ENCODE results near the gene FAIM.

Gene FAIM

DNA sequence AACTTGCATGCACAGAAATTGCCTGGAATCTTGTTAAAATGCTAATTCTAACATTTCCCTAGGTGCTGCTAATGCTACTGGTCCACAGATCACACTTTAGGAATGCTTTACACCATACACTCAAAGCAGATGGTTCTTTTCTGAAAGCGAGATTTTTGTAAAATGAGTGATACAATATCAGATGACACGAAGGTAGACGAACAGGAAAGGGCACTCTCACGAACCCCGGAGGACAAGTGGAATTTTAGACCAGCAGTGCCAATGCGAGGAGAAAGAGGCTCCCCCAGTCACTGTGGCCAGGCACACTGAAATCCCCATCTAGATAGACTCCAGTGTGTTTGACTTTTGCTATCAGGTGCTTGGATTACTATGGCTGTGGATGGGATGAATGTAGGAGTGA lies 21.0 kb downstream of the FAIM start:
- no peak for ATAC-seq (replicated peaks)
- H3K36me3 Mint-ChIP-seq, result peaks cover 10 to 27% of the 10 kb centered on the region in 2 donors

GRCh38 chr3:138638641-138639040 lies 30.1 kb downstream of the FAIM start:
- no peak for ATAC-seq (replicated peaks)
- Mint-ChIP-seq H3K27ac (no peak overlapping the region), H3K27me3 (no peaks in the 10 kb centered on the region), H3K4me1 (no peaks in the 10 kb centered on the region), H3K4me3 (no peak overlapping the region), H3K36me3 (peaks cover 4 to 23% of the 10 kb centered on the region in 2 donors), H3K9me3 (peaks cover 12 to 14% of the 10 kb centered on the region in 2 donors)
- no peak for DNase-seq

More for the DNA sequence above, 21.0 kb downstream of the FAIM start:
- H3K9me3 Mint-ChIP-seq, result no peaks in the 10 kb centered on the region
- no peak overlapping the region for H3K27ac Mint-ChIP-seq
- H3K4me1 Mint-ChIP-seq, result peaks cover 0 to 2% of the 10 kb centered on the region in 2 donors
- no peak for DNase-seq
- H3K27me3 Mint-ChIP-seq, result no peaks in the 10 kb centered on the region
- no peak overlapping the region for H3K4me3 Mint-ChIP-seq

DNA sequence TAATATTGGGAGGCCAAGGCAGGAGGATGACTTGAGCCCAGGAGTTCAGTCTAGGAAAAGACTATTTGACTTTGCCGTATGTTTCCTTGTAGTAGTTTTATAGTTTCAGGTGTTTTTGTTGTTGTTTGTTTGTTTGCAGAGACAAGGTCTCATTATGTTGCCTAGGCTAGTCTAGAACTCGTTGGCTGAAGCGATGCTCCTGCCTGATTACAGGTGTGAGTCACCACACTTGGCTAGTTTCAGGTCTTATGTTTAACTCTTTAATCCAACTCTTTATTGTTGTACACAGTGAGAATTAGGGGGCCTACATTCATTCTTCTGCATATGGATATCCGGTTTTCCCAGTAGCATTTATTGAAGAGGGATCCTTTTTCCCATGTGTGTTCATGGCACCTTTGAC lies 32.0 kb downstream of the FAIM start:
- Mint-ChIP-seq H3K27me3 (no peaks in the 10 kb centered on the region), H3K27ac (no peak overlapping the region), H3K9me3 (peaks cover 20 to 27% of the 10 kb centered on the region in 2 donors), H3K4me3 (no peak overlapping the region), H3K4me1 (no peaks in the 10 kb centered on the region), H3K36me3 (peaks cover 14 to 27% of the 10 kb centered on the region in 2 donors)
- ATAC-seq (replicated peaks), result no peak
- no peak for DNase-seq

DNA sequence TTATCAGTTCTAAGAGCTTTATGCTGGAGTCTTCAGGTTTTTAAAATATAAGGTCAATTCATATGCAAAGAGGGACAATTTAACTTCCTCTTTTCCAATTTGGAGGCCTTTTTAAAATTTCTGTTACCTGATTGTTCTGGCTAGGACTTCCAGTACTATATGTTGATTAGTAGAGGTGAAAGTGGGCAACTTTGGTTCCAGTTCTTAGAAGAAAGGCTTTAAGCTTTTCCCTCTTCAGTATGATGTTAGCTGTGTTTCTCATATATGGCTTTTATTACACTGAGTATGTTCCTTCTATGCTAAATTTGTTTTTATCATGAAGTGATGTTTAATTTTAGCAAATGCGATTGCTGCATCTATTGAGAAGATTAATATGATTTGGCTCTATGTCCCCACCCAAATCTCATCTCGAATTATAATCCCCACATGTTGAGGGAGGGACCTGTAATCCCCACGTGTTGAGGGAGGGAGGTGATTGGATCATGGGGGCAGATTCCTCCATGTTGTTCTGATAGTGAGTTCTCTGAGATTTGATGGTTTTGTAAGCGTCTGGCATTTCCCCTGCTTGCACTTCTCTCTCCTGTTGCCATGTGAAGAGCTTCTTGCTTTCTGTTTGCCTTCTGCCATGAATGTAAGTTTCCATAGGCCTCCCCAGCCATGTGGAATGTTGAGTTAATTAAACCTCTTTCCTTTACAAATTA lies 33.8 kb downstream of the FAIM start:
- Mint-ChIP-seq H3K4me3 (no peak overlapping the region), H3K27ac (no peak overlapping the region), H3K27me3 (no peaks in the 10 kb centered on the region), H3K9me3 (peaks cover 28 to 36% of the 10 kb centered on the region in 2 donors), H3K4me1 (no peaks in the 10 kb centered on the region), H3K36me3 (peaks cover 22 to 30% of the 10 kb centered on the region in 2 donors)
- DNase-seq, result no peak
- no peak for ATAC-seq (replicated peaks)

GRCh38 chr3:138642927-138643253 lies 34.3 kb downstream of the FAIM start:
- Mint-ChIP-seq H3K4me1 (no peaks in the 10 kb centered on the region), H3K27ac (no peak overlapping the region), H3K4me3 (no peak overlapping the region), H3K36me3 (peaks cover 26 to 33% of the 10 kb centered on the region in 2 donors), H3K27me3 (no peaks in the 10 kb centered on the region), H3K9me3 (peaks cover 32 to 35% of the 10 kb centered on the region in 2 donors)
- DNase-seq, result no peak
- ATAC-seq (replicated peaks), result no peak

GRCh38 chr3:138646008-138646407 lies 37.4 kb downstream of the FAIM start:
- H3K27ac Mint-ChIP-seq, result no peak overlapping the region
- no peak for ATAC-seq (replicated peaks)
- no peak for DNase-seq
- H3K27me3 Mint-ChIP-seq, result no peaks in the 10 kb centered on the region
- H3K9me3 Mint-ChIP-seq, result peaks cover 32 to 37% of the 10 kb centered on the region in 2 donors
- no peak overlapping the region for H3K4me3 Mint-ChIP-seq
- peaks cover 44 to 51% of the 10 kb centered on the region in 2 donors for H3K36me3 Mint-ChIP-seq
- H3K4me1 Mint-ChIP-seq, result no peaks in the 10 kb centered on the region

DNA sequence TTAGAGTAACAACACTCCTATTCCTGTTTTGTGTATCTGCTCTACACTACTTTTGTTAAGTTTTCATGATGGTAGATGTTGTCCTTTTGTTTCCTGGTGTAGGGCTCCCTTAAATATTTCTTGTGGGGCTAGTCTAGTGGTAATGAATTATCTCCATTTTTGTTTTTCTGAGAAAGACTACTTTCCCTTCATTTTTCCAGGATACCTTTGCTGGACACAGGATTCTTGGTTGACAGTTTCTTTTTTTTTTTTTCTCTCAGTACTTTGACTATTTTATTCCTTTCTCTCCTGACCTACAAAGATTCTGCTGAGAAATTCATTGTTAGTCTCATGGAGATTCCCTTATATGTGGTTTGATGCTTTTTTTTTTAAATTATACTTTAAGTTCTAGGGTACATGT lies 37.9 kb downstream of the FAIM start:
- ATAC-seq (replicated peaks) (no peak), DNase-seq (no peak)
- Mint-ChIP-seq H3K4me1 (no peaks in the 10 kb centered on the region), H3K36me3 (peaks cover 44 to 55% of the 10 kb centered on the region in 2 donors), H3K9me3 (peaks cover 32 to 37% of the 10 kb centered on the region in 2 donors), H3K27me3 (no peaks in the 10 kb centered on the region), H3K4me3 (no peak overlapping the region), H3K27ac (no peak overlapping the region)

GRCh38 chr3:138649134-138649533 lies 40.6 kb downstream of the FAIM start:
- no peak for ATAC-seq (replicated peaks)
- H3K9me3 Mint-ChIP-seq, result peaks cover 23 to 27% of the 10 kb centered on the region in 2 donors
- H3K27ac Mint-ChIP-seq, result peak overlapping the region; percentile 48

DNA sequence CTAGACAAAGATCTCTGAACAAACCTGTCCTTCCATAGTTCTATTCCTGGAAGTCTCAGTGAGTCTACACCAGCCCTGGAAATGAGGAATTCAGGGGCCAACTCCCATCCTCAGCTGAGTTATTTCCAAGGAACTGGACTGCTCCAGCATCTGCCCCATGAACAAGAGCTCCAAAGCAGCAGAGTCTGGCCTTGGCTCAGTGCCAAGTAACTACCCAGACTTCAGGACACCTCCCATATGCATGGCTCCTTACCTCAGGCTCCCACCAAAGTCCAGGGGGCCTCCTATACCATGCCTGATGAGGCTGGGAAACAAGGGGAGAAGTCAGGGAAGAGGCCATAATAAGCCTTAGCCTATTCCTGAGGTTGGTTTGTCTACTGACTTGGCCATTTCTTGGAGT lies 45.0 kb downstream of the FAIM start:
- Mint-ChIP-seq H3K9me3 (peaks cover 0 to 5% of the 10 kb centered on the region in 2 donors), H3K4me1 (no peaks in the 10 kb centered on the region), H3K4me3 (no peak overlapping the region), H3K27ac (no peak overlapping the region), H3K36me3 (peaks cover 32 to 66% of the 10 kb centered on the region in 2 donors), H3K27me3 (no peaks in the 10 kb centered on the region)
- DNase-seq, result no peak
- no peak for ATAC-seq (replicated peaks)

More at GRCh38 chr3:138649134-138649533, 40.6 kb downstream of the FAIM start:
- Mint-ChIP-seq H3K27me3 (no peaks in the 10 kb centered on the region), H3K36me3 (peaks cover 45 to 57% of the 10 kb centered on the region in 2 donors), H3K4me3 (no peak overlapping the region), H3K4me1 (no peaks in the 10 kb centered on the region)
- DNase-seq, result no peak

- no peak overlapping the region for H3K4me3 Mint-ChIP-seq
- no peaks in the 10 kb centered on the region for H3K4me1 Mint-ChIP-seq
- no peak overlapping the region for H3K27ac Mint-ChIP-seq
- no peaks in the 10 kb centered on the region for H3K27me3 Mint-ChIP-seq
- peaks cover 22 to 51% of the 10 kb centered on the region in 2 donors for H3K36me3 Mint-ChIP-seq
- H3K9me3 Mint-ChIP-seq, result no peaks in the 10 kb centered on the region
- DNase-seq (no peak), ATAC-seq (replicated peaks) (no peak)
Measured at GRCh38 chr3:138657508-138657907, 48.9 kb downstream of the FAIM start.

DNA sequence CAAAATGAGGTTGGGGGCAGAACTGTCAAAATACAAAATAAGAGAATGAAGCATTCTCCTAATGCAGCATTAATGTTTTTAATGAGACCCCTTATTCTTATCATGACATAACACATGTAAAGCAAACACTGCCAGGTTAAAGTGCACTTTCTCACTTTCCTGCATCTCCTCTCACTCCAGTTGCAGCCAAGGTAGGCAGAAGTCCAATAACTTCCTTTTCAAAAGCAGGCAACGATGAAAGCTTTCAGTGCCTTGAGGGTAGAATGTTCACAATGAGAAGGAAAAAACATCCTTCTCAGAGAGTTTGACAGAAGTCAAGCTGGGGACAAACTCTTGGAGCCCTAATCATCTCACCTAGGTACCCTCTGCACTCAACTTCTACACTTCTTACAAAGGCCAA lies 59.5 kb downstream of the FAIM start:
- DNase-seq, result no peak
- no peak for ATAC-seq (replicated peaks)
- Mint-ChIP-seq H3K9me3 (no peaks in the 10 kb centered on the region), H3K36me3 (peaks cover 51 to 53% of the 10 kb centered on the region in 2 donors), H3K27ac (no peak overlapping the region), H3K4me1 (no peaks in the 10 kb centered on the region), H3K27me3 (no peaks in the 10 kb centered on the region), H3K4me3 (no peak overlapping the region)

- DNase-seq, result no peak
- Mint-ChIP-seq H3K27ac (no peak overlapping the region), H3K4me1 (no peaks in the 10 kb centered on the region), H3K36me3 (peaks cover 57 to 59% of the 10 kb centered on the region in 2 donors), H3K9me3 (peaks cover 5 to 7% of the 10 kb centered on the region in 2 donors), H3K4me3 (no peak overlapping the region), H3K27me3 (no peaks in the 10 kb centered on the region)
- ATAC-seq (replicated peaks), result no peak
Measured at GRCh38 chr3:138670407-138670806, 61.8 kb downstream of the FAIM start.

DNA sequence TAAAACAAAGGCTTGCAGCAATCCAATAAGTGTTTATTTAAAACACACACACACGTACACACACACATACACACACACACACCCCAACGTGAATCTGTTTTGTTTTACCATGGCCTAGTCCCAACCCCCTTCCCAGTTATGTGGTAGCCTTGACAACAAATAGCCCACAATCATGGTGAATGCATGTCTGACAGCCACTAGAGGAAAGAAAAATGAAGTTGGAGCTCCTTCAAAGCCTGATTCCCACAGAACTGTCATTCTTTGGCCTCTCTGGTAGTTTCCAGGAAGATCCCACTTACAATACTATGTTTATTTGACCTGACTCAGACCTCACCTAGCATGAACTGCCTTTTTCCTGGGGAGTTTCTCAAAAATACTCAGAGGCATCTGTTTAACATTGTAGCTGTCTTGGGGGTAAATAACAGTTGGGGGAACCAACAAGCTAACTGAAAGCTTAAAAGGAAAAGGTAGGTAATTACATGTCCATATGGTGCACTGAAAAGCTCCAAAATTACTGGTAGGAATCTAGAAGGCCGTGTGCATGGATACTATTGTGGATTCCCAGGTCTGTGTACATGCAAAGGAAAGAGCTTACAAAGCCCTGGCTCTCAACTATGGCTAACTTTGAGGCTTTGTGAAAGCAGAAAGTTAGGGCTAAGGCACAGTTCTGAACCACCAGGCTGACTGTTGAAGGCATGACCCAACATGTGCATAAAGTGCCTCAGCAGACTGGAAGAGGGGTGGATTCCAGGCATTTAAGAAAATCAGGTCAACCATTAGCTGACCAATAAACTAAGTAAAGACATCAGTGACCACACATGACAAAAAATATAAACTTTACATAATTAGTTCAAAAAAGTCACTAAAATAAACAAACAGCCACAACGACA lies 65.3 kb downstream of the FAIM start:
- ATAC-seq (replicated peaks) (no peak), DNase-seq (no peak)
- Mint-ChIP-seq H3K27ac (no peak overlapping the region), H3K9me3 (peaks cover 8 to 9% of the 10 kb centered on the region in 2 donors), H3K4me3 (no peak overlapping the region), H3K27me3 (no peaks in the 10 kb centered on the region), H3K36me3 (peaks cover 54 to 62% of the 10 kb centered on the region in 2 donors), H3K4me1 (no peaks in the 10 kb centered on the region)

DNA sequence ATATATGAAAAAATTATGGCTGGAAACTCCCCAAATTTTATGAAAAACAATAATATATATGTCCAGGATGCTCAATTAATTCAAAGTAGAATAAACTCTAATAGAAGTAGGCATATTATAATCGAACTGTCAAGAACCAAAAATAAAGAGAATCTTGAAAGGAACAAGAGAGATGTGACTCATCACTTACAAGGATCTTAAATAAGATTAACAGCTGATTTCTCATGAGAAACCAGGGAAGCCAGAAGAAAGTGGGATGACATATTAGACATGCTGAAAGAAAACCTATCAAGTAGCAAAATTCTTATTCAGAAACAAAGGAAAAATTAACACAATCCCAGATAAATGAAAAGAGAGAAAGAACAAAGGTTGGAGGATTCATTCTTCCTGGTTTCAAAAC lies 66.8 kb downstream of the FAIM start:
- Mint-ChIP-seq H3K36me3 (peaks cover 50 to 60% of the 10 kb centered on the region in 2 donors), H3K4me3 (no peak overlapping the region), H3K9me3 (peaks cover 8 to 9% of the 10 kb centered on the region in 2 donors), H3K4me1 (peaks cover 0 to 6% of the 10 kb centered on the region in 2 donors), H3K27me3 (no peaks in the 10 kb centered on the region), H3K27ac (no peak overlapping the region)
- no peak for ATAC-seq (replicated peaks)
- DNase-seq, result no peak

GRCh38 chr3:138678086-138678485 lies 69.5 kb downstream of the FAIM start:
- ATAC-seq (replicated peaks), result no peak
- no peak overlapping the region for H3K27ac Mint-ChIP-seq

More at GRCh38 chr3:138678086-138678485, 69.5 kb downstream of the FAIM start:
- DNase-seq, result no peak
- H3K9me3 Mint-ChIP-seq, result peaks cover 8 to 9% of the 10 kb centered on the region in 2 donors
- H3K4me1 Mint-ChIP-seq, result peaks cover 5 to 6% of the 10 kb centered on the region in 2 donors
- H3K27me3 Mint-ChIP-seq, result no peaks in the 10 kb centered on the region
- peaks cover 44 to 57% of the 10 kb centered on the region in 2 donors for H3K36me3 Mint-ChIP-seq
- H3K4me3 Mint-ChIP-seq, result no peak overlapping the region
